ENCODE results near the gene UBE2G2.

UBE2G2 gene

GRCh38 chr21:44837537-44837936, 35.9 kb upstream of the UBE2G2 start:
- TF ChIP-seq CTCF (IDR thresholded peaks at IDR 0.05; ENCODE audit: low read depth, low read length) (no peak), MAX (IDR thresholded peaks at IDR 0.05; ENCODE audit: low read depth, low read length) (no peak), POLR2A (IDR thresholded peaks at IDR 0.05; ENCODE audit: extremely low read depth, insufficient read length) (no peak), MYC (IDR thresholded peaks at IDR 0.05; ENCODE audit: low read depth, low read length) (no peak)
- DNase-seq (ENCODE audit: low read depth) = no peak

GRCh38 chr21:44836666-44837471, 35.2 kb upstream of the UBE2G2 start:
- TF ChIP-seq MAX (IDR thresholded peaks at IDR 0.05; ENCODE audit: low read depth, low read length) = peak; percentile 87
- TF ChIP-seq MYC (IDR thresholded peaks at IDR 0.05; ENCODE audit: low read depth, low read length) = peak; percentile 67
- no peak for TF ChIP-seq CTCF (IDR thresholded peaks at IDR 0.05; ENCODE audit: low read depth, low read length)
- TF ChIP-seq POLR2A (IDR thresholded peaks at IDR 0.05; ENCODE audit: extremely low read depth, insufficient read length) = no peak
- no peak overlapping the region for H3K4me3 ChIP-seq (ENCODE audit: low read depth, low read length)
- peak; percentile 74 for DNase-seq (ENCODE audit: low read depth)

More at GRCh38 chr21:44837537-44837936, 35.9 kb upstream of the UBE2G2 start:
- no peak overlapping the region for H3K4me3 ChIP-seq (ENCODE audit: low read depth, low read length)

- no peak overlapping the region for H3K4me3 ChIP-seq (ENCODE audit: low read depth, low read length)
- TF ChIP-seq MYC (IDR thresholded peaks at IDR 0.05; ENCODE audit: low read depth, low read length) (no peak), POLR2A (IDR thresholded peaks at IDR 0.05; ENCODE audit: extremely low read depth, insufficient read length) (no peak), CTCF (IDR thresholded peaks at IDR 0.05; ENCODE audit: low read depth, low read length) (no peak), MAX (IDR thresholded peaks at IDR 0.05; ENCODE audit: low read depth, low read length) (no peak)
- no peak for DNase-seq (ENCODE audit: low read depth)
Observed at GRCh38 chr21:44836349-44836665, 34.7 kb upstream of the UBE2G2 start.

GRCh38 chr21:44835647-44835973, 34.0 kb upstream of the UBE2G2 start:
- no peak for TF ChIP-seq CTCF (IDR thresholded peaks at IDR 0.05; ENCODE audit: low read depth, low read length)
- TF ChIP-seq POLR2A (IDR thresholded peaks at IDR 0.05; ENCODE audit: extremely low read depth, insufficient read length) = no peak
- no peak for TF ChIP-seq MYC (IDR thresholded peaks at IDR 0.05; ENCODE audit: low read depth, low read length)
- no peak for TF ChIP-seq MAX (IDR thresholded peaks at IDR 0.05; ENCODE audit: low read depth, low read length)
- DNase-seq (ENCODE audit: low read depth) = no peak
- H3K4me3 ChIP-seq (ENCODE audit: low read depth, low read length) = no peak overlapping the region

GRCh38 chr21:44834951-44835646, 33.5 kb upstream of the UBE2G2 start:
- TF ChIP-seq CTCF (IDR thresholded peaks at IDR 0.05; ENCODE audit: low read depth, low read length) (no peak), POLR2A (IDR thresholded peaks at IDR 0.05; ENCODE audit: extremely low read depth, insufficient read length) (no peak), MAX (IDR thresholded peaks at IDR 0.05; ENCODE audit: low read depth, low read length) (no peak), MYC (IDR thresholded peaks at IDR 0.05; ENCODE audit: low read depth, low read length) (no peak)
- no peak for DNase-seq (ENCODE audit: low read depth)
- H3K4me3 ChIP-seq (ENCODE audit: low read depth, low read length) = no peak overlapping the region

All from NB4 (cell line).